ENCODE data around the gene USP22.
"Not testable (repeated sequence)": the region's sequence is repeated elsewhere in the genome, so short reads cannot be mapped to it uniquely, and the experiment has no call there.

USP22 gene

DNA sequence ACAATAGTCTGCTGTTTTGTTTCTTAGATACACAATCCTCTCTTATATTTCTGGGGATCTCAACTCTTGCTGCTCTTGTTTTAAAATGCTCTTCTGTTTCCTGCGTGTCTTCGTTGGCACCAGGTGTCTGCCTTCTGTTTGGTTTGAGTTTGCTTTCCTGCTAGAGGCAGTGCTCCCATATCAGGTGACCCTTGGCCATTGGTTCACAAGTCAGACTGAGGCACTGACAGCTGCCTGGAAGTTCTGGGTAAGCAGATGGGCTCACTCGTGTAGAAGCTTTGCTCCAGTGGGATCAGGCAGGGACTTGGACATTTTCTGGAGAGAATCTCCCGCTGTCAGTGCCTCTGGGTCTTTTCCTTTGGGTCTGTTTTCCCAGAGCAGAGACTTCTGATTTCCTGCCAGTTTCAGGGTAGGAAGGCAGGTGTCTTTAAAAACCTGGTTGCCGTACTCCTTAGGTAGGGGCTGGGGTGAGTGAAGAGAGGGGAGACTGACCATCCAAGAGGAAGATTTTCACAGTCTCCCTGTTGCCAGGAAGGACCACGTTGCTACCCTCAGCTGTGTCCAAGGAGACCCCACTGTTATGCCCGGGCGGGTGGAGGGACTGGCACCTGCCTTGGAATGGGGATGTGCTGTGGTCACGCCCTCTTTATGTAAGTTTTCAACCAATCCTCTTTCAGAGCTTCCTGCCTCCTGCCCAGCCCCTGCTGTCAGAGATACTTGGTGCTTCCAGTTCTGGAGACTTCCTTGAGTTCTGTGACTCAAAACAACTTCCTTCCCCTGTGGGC, 63.6 kb downstream of the USP22 start:
- no CpG with 5 or more reads among the region's 9 CpGs for WGBS, 2 donors (ENCODE audit: extremely low coverage in 2 of 2, insufficient read length in 2 of 2, insufficient replicate concordance in 1 of 2)
- H3K4ac ChIP-seq (ENCODE audit: low read length); DNase-seq (ENCODE audit: low spot score); H2BK5ac ChIP-seq (ENCODE audit: low read length); H3K4me1 ChIP-seq (ENCODE audit: control insufficient read depth in 2 of 2, insufficient read depth in 1 of 2, low read depth in 1 of 2, low read length in 2 of 2); H2AFZ ChIP-seq (ENCODE audit: low read length); H2BK15ac ChIP-seq (ENCODE audit: low read length); H2BK12ac ChIP-seq (ENCODE audit: low read length); H3K23ac ChIP-seq (ENCODE audit: low read depth, low read length, poor library complexity); H2AK5ac ChIP-seq (ENCODE audit: low read depth, low read length); H3K27ac ChIP-seq (replicated peaks; ENCODE audit: low read length); H3K4me3 ChIP-seq (ENCODE audit: low read length in 2 of 2); H3K4me2 ChIP-seq (ENCODE audit: insufficient read depth, low read length, poor library complexity, severe bottlenecking); H3K18ac ChIP-seq (ENCODE audit: low read length); H3K79me1 ChIP-seq (ENCODE audit: low read depth, low read length); H3K14ac ChIP-seq (ENCODE audit: low read length); H3K9ac ChIP-seq (ENCODE audit: low read depth, low read length, poor library complexity); H4K91ac ChIP-seq (ENCODE audit: low read depth, low read length, poor library complexity); H2BK120ac ChIP-seq (ENCODE audit: low read depth, low read length); H4K8ac ChIP-seq (ENCODE audit: low read depth, low read length); H3K27me3 ChIP-seq (ENCODE audit: control insufficient read depth in 3 of 3, insufficient read depth in 3 of 3, low read depth in 1 of 3, low read length in 3 of 3): not testable (repeated sequence)
- H3K9me3 ChIP-seq (replicated peaks in 1 of 2; ENCODE audit: control insufficient read depth in 2 of 2, insufficient read depth in 1 of 2, low read depth in 1 of 2, low read length in 2 of 2) = peaks cover 14 to 20% of the 10 kb centered on the region in 2 donors
- peaks cover 24 to 91% of the 10 kb centered on the region in 2 donors for H3K36me3 ChIP-seq (replicated peaks in 1 of 2; ENCODE audit: control insufficient read depth in 2 of 2, insufficient read depth in 2 of 2, low read length in 2 of 2)

DNA sequence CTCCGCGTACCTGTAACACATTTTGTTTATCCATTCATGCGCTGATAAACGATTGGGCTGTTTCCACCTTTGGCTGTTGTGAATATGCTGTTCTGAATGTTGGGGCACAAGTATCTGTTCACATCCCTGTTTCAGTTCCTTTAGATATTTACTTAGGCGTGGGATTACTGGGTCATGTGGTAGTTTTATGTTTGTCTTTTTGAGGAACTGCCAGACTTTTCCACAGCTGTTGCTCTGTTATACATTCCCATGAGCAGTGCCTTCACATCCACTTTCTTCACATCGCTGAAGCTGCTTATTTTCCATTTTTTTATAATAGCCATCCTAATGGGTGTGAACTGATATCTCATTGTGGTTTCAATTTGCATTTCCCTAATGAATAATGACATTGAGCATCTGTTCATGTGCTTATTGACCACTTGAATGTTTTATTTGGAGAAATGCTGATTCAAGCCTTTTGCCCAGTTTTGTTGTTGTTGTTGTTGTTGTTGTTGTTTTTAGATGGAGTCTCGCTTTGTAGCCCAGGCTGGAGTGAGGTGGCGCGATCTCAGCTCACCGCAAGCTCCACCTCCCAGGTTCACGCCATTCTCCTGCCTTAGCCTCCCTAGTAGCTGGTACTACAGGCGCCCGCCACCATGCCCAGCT, 65.1 kb downstream of the USP22 start:
- not testable (repeated sequence) for H2BK15ac ChIP-seq (ENCODE audit: low read length); DNase-seq (ENCODE audit: low spot score); H3K79me1 ChIP-seq (ENCODE audit: low read depth, low read length); H2BK5ac ChIP-seq (ENCODE audit: low read length); H3K27me3 ChIP-seq (ENCODE audit: control insufficient read depth in 3 of 3, insufficient read depth in 3 of 3, low read depth in 1 of 3, low read length in 3 of 3); H3K4me3 ChIP-seq (ENCODE audit: low read length in 2 of 2); H3K4ac ChIP-seq (ENCODE audit: low read length); H3K4me1 ChIP-seq (ENCODE audit: control insufficient read depth in 2 of 2, insufficient read depth in 1 of 2, low read depth in 1 of 2, low read length in 2 of 2); H2AFZ ChIP-seq (ENCODE audit: low read length); H2BK12ac ChIP-seq (ENCODE audit: low read length); H3K23ac ChIP-seq (ENCODE audit: low read depth, low read length, poor library complexity); H3K18ac ChIP-seq (ENCODE audit: low read length); H4K91ac ChIP-seq (ENCODE audit: low read depth, low read length, poor library complexity); H2AK5ac ChIP-seq (ENCODE audit: low read depth, low read length); H2BK120ac ChIP-seq (ENCODE audit: low read depth, low read length); H3K4me2 ChIP-seq (ENCODE audit: insufficient read depth, low read length, poor library complexity, severe bottlenecking); H3K27ac ChIP-seq (replicated peaks; ENCODE audit: low read length); H3K14ac ChIP-seq (ENCODE audit: low read length); H3K9ac ChIP-seq (ENCODE audit: low read depth, low read length, poor library complexity); H4K8ac ChIP-seq (ENCODE audit: low read depth, low read length)
- WGBS, 2 donors (ENCODE audit: extremely low coverage in 2 of 2, insufficient read length in 2 of 2, insufficient replicate concordance in 1 of 2) = no CpG with 5 or more reads among the region's 13 CpGs
- H3K36me3 ChIP-seq (replicated peaks in 1 of 2; ENCODE audit: control insufficient read depth in 2 of 2, insufficient read depth in 2 of 2, low read length in 2 of 2) = peaks cover 20 to 96% of the 10 kb centered on the region in 2 donors
- H3K9me3 ChIP-seq (replicated peaks in 1 of 2; ENCODE audit: control insufficient read depth in 2 of 2, insufficient read depth in 1 of 2, low read depth in 1 of 2, low read length in 2 of 2) = peaks cover 8 to 12% of the 10 kb centered on the region in 2 donors

DNA sequence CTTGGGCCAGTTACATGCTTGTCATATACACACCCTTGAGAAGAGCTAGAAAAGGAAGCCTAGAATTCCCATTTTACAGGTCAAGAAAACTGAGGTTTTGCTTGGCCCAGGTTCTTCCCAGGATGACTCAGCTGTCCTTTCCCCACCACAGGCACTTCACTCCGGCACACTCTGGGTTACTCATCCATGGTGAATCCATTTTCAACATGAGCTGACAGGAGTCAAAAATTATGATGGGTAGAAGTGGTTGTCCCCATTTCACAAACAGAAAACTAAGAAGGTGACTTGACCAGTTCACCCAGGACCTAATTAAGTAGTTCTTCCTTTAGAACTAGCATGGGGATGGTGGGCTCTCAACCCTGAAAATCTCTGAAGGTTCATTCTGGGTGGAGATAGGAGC, 67.2 kb downstream of the USP22 start:
- H3K9me3 ChIP-seq (replicated peaks in 1 of 2; ENCODE audit: control insufficient read depth in 2 of 2, insufficient read depth in 1 of 2, low read depth in 1 of 2, low read length in 2 of 2) = peaks cover 0 to 2% of the 10 kb centered on the region in 2 donors
- no peak overlapping the region for H3K14ac ChIP-seq (ENCODE audit: low read length)
- no peak overlapping the region for H2AK5ac ChIP-seq (ENCODE audit: low read depth, low read length)
- peaks cover 12 to 91% of the 10 kb centered on the region in 2 donors for H3K36me3 ChIP-seq (replicated peaks in 1 of 2; ENCODE audit: control insufficient read depth in 2 of 2, insufficient read depth in 2 of 2, low read length in 2 of 2)
- H2BK5ac ChIP-seq (ENCODE audit: low read length) = no peak overlapping the region
- H3K23ac ChIP-seq (ENCODE audit: low read depth, low read length, poor library complexity) = no peak overlapping the region
- no peak overlapping the region for H2BK12ac ChIP-seq (ENCODE audit: low read length)
- no CpG with 5 or more reads among the region's 1 CpG for WGBS, 2 donors (ENCODE audit: extremely low coverage in 2 of 2, insufficient read length in 2 of 2, insufficient replicate concordance in 1 of 2)
- H3K4me1 ChIP-seq (ENCODE audit: control insufficient read depth in 2 of 2, insufficient read depth in 1 of 2, low read depth in 1 of 2, low read length in 2 of 2) = no peaks in the 10 kb centered on the region
- H3K27ac ChIP-seq (replicated peaks; ENCODE audit: low read length) = no peak overlapping the region
- no peak overlapping the region for H3K4me2 ChIP-seq (ENCODE audit: insufficient read depth, low read length, poor library complexity, severe bottlenecking)
- H3K79me1 ChIP-seq (ENCODE audit: low read depth, low read length) = no peaks in the 10 kb centered on the region
- H2BK120ac ChIP-seq (ENCODE audit: low read depth, low read length) = no peak overlapping the region
- no peak overlapping the region for H4K91ac ChIP-seq (ENCODE audit: low read depth, low read length, poor library complexity)
- H2AFZ ChIP-seq (ENCODE audit: low read length) = no peak overlapping the region
- no peak overlapping the region for H3K18ac ChIP-seq (ENCODE audit: low read length)
- DNase-seq (ENCODE audit: low spot score) = no peak
- H3K4ac ChIP-seq (ENCODE audit: low read length) = no peak overlapping the region
- H3K9ac ChIP-seq (ENCODE audit: low read depth, low read length, poor library complexity) = no peak overlapping the region
- no peak overlapping the region for H4K8ac ChIP-seq (ENCODE audit: low read depth, low read length)
- no peaks in the 10 kb centered on the region for H3K27me3 ChIP-seq (ENCODE audit: control insufficient read depth in 3 of 3, insufficient read depth in 3 of 3, low read depth in 1 of 3, low read length in 3 of 3)
- no peak overlapping the region for H3K4me3 ChIP-seq (ENCODE audit: low read length in 2 of 2)
- no peak overlapping the region for H2BK15ac ChIP-seq (ENCODE audit: low read length)

DNA sequence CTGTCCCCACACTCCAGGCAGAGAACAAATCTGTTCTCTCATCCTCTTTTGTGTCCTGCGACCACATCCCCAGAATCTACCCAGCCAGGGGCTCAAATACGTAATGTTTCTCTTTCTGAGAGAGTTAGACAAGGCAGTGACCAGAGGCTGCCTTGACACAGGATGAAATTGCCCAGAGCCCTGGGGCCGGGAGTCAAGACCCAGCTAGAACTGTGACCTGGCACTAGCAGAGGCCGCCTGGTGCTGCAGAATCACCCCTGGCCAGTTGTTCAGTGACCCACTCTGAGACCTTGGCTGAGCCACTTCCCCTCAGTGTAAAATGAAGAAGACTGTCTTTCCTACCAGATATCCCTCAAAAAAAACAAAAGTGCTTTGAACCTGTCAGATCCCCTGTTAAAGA, 72.5 kb downstream of the USP22 start:
- H2BK12ac ChIP-seq (ENCODE audit: low read length) = no peak overlapping the region
- no peak overlapping the region for H2BK120ac ChIP-seq (ENCODE audit: low read depth, low read length)
- no peak overlapping the region for H3K18ac ChIP-seq (ENCODE audit: low read length)
- peaks cover 0 to 3% of the 10 kb centered on the region in 2 donors for H3K4me1 ChIP-seq (ENCODE audit: control insufficient read depth in 2 of 2, insufficient read depth in 1 of 2, low read depth in 1 of 2, low read length in 2 of 2)
- no peak overlapping the region for H3K4me2 ChIP-seq (ENCODE audit: insufficient read depth, low read length, poor library complexity, severe bottlenecking)
- H3K36me3 ChIP-seq (replicated peaks in 1 of 2; ENCODE audit: control insufficient read depth in 2 of 2, insufficient read depth in 2 of 2, low read length in 2 of 2) = peaks cover 6 to 93% of the 10 kb centered on the region in 2 donors
- no peak overlapping the region for H3K4ac ChIP-seq (ENCODE audit: low read length)
- DNase-seq (ENCODE audit: low spot score) = no peak
- no peak overlapping the region for H2BK5ac ChIP-seq (ENCODE audit: low read length)
- H4K8ac ChIP-seq (ENCODE audit: low read depth, low read length) = no peak overlapping the region
- H2AFZ ChIP-seq (ENCODE audit: low read length) = no peak overlapping the region
- H3K23ac ChIP-seq (ENCODE audit: low read depth, low read length, poor library complexity) = no peak overlapping the region
- no peaks in the 10 kb centered on the region for H3K27me3 ChIP-seq (ENCODE audit: control insufficient read depth in 3 of 3, insufficient read depth in 3 of 3, low read depth in 1 of 3, low read length in 3 of 3)
- H3K14ac ChIP-seq (ENCODE audit: low read length) = no peak overlapping the region
- no peak overlapping the region for H2BK15ac ChIP-seq (ENCODE audit: low read length)
- H3K79me1 ChIP-seq (ENCODE audit: low read depth, low read length) = no peaks in the 10 kb centered on the region
- H3K9ac ChIP-seq (ENCODE audit: low read depth, low read length, poor library complexity) = no peak overlapping the region
- H2AK5ac ChIP-seq (ENCODE audit: low read depth, low read length) = no peak overlapping the region
- H3K4me3 ChIP-seq (ENCODE audit: low read length in 2 of 2) = no peak overlapping the region
- H4K91ac ChIP-seq (ENCODE audit: low read depth, low read length, poor library complexity) = no peak overlapping the region
- WGBS, 2 donors (ENCODE audit: extremely low coverage in 2 of 2, insufficient read length in 2 of 2, insufficient replicate concordance in 1 of 2) = no CpG with 5 or more reads among the region's 4 CpGs
- no peak overlapping the region for H3K27ac ChIP-seq (replicated peaks; ENCODE audit: low read length)
- peaks cover 0 to 2% of the 10 kb centered on the region in 2 donors for H3K9me3 ChIP-seq (replicated peaks in 1 of 2; ENCODE audit: control insufficient read depth in 2 of 2, insufficient read depth in 1 of 2, low read depth in 1 of 2, low read length in 2 of 2)

Data from neuronal stem cell (in vitro differentiated cells).